Epithelial cell of prostate (primary cell): ENCODE measurements around the gene EEF1AKMT1.

ENCODE experiments used
- DNase-seq: peaks from one replicate; pipeline ENCODE4 v3.0.0-alpha.2; 2011; ENCODE audit warnings: low read depth, low spot score
- H3K27ac ChIP-seq: fragments of 450-650 bp; 2 replicates; pipeline ENCODE4 v1.5.1; 2017; ENCODE audit warnings: mild to moderate bottlenecking

The EEF1AKMT1 gene, protein sequence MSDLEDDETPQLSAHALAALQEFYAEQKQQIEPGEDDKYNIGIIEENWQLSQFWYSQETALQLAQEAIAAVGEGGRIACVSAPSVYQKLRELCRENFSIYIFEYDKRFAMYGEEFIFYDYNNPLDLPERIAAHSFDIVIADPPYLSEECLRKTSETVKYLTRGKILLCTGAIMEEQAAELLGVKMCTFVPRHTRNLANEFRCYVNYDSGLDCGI

DNA sequence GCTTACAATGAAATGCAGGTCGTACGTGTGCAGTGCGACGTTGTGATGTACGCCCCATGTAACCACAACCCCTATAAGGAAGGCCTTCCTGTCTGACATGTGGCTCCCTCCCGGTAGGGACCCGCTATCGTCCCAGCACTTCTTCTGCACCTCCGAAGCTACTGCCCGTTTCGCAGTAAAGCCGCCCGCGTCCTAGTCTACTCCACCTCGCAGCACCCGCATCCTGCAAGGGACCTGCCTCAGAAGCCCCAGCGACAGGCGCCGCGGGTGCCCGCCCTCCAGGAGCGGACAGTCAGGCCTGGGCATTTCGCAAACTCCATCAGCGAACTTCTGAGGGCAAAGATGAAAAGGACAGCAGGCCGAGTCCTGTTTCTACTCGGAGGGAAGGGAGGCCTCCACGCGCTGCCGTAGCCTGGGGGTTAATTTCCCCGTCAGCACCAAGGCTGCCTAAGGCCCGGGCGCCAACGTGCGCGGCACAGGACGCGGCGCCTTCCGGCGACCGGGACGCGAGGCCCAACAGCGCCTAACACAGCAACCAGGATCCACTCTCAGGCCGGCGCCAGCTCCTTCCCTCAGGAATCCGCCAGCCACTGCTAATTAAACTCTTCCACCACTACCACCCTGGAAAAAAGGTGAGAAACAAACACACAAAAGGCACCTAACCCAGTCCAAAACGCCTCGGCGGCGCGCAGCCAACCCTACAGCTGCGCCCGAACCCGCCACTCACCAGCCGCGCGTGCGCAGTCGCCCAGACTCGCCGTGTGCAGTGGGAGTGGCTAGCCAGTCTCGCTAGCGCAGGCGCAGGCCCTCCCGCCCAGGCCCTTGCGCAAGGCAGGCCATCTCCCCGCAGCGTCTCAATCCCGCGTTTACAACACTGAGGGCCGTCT lies at the start of gene EEF1AKMT1:
EEF1AKMT1 (minus strand) TSS at position 768 of the 887 bp plus-strand sequence. CDS start 16,363 bp downstream, outside the sequence.
- H3K27ac ChIP-seq: peak within 1 kb of the TSS; percentile 82
- DNase-seq: peak; percentile 60

DNA sequence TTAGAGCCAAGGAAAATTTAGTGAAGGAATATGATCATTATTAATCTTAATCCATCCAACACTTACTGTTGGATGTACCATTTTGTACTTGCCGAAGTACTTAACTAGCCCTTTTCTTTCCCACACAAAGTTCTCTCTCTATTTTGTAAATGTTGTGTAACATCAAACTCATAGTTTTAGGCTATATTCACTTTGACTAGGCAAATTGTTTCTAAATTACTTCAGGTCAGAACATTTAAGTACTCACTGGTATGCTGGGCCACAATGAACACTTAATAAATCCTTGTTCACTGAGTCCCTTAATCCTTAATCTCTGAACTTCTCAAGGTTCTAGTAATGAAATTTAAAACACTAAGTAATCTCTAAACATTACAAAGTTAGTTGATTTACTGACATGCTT lies 49.3 kb upstream of the EEF1AKMT1 start:
- no peak overlapping the region for H3K27ac ChIP-seq
- DNase-seq: no peak

DNA sequence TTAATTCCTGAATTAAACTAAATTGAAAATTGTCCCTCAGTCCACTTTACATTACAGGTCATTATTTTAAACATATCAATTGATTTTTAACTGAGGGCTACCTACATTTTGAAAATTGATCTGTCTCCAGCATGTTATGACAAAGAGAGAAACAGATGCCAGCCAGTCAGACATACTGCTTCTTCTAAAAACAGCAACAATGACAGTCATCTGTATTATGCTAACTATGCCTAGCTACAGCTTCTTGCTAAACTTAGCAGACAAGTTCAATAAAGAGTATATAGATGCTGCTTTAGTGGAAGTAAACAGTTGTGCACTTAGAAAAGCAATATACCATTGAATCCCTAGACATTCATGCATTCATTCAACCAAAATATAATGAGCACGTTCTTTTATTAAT lies 48.6 kb upstream of the EEF1AKMT1 start:
- DNase-seq: no peak
- no peak overlapping the region for H3K27ac ChIP-seq

DNA sequence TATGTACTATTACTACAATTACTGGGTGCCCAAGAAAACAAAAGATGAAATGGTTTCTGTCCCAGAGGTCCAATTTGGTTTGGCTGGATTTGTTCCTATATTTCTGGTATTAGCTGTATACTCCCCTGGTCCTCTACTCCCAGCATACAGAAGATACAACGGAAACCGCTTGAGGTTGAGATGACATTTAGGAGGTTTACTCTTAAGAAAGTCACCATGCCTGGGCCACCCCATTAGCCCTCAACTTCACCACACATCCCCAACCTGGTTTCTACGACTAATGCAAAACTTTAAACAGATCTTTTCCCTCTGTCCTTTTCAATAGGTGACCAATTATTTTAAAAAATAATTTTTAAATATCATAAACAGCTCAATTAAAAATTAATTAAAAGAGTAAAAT lies 46.0 kb upstream of the EEF1AKMT1 start:
- no peak overlapping the region for H3K27ac ChIP-seq
- DNase-seq: no peak

DNA sequence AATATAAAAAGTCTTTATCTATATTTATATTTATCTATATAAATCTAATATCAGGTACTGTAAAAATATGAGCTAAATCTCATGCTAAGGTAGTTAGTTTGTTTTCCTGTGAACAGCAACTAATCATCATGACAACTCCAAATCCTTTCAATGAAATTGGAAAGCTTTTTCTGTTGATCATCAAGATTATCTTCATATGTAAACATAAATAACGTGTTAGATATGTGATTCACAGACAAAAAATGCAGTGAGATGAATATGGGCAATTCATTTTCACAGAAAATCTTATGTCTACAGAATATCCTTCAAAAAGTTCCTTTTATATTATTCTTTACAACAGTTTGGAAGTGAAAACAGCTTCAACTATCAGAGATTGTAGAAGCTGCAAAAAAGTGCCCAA lies 41.7 kb upstream of the EEF1AKMT1 start:
- no peak for DNase-seq
- H3K27ac ChIP-seq: no peak overlapping the region

DNA sequence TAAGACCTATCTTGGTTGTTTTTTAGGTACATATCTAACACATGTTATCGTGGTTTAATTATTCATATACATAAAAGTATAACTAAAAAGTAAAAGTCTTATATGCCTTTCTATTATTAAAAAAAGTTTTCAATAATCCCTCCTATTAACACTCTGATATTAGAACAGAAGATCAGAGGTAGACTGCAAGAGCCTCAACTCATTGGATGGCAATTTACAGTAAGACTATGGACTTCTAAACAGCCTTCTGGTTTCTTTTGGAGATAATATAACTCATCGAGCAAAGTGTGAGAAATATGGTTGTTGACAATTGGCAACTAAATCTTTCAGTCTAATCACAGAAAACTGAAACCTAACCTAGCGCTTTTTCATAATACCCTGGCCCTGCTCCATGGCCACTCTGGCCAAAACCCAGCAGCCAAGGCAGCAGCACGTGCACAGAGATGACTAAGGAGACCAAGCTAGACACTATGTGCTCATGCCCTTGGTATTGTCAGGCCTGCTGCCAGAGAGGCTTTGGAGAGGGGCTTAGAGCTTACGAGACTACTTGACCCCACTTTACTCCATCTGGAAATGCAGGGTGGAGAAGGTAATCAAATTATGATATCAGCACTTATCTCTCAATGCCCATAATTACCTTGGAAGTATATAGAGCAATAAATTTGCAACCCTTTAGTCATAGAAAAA lies 40.6 kb upstream of the EEF1AKMT1 start:
- peak overlapping the region; percentile 16 for H3K27ac ChIP-seq
- DNase-seq: no peak

DNA sequence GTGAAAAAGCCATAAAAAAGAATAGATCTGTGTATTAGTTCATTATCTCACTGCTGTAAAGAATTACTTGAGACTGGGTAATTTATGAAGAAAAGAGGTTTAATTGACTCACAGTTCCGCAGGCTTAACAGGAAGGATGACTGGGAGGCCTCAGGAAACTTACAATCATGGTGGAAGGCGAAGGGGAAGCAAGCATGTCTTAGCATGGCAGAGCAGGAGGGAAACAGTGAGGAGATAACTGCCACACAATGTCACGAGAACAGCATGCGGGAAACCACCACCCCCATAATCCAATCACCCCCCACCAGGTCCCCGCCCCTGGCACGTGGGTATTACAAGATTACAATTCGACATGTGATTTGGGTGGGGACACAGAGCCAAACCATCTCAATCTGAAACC lies 39.1 kb upstream of the EEF1AKMT1 start:
- DNase-seq: no peak
- H3K27ac ChIP-seq: no peak overlapping the region

DNA sequence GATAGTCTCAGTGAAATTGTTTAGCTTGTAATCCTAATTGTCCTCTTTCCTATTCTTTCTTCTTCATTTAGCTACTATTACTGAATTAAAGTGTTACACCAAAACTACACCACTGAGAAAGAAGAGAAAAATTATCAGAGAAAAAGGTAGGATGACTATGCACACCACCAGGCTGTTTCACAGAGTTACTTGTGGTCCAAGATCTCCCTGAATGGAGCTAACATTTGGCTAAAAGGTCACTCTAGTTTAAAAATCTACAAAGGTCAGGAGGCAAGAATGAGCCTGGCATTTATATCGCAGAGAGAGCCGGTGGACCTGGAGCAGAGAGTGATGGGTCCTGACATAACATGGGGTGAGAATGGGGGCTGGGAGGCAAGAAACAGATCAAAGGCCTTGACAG lies 37.0 kb upstream of the EEF1AKMT1 start:
- DNase-seq: no peak

DNA sequence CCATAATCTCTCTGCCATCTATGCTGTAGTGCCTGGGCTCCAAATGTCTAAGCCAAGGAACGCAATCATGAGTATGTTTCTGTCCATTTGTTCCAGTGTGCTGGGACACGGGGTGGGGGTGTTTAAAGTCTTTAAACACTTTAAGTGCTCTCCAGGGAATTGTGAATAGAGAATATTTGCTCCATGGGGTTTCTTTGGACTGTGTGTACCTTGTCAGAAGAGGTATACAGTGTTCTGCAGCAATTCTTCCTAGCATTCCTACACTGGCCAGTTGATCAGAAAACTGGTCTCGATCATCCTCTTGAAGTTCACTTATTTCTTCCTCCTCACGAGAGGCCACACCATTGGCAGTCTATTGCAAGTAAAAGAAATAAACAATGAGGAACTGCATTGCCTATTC lies 35.1 kb upstream of the EEF1AKMT1 start:
- H3K27ac ChIP-seq: no peak overlapping the region
- DNase-seq: no peak

More for the DNA sequence above, 37.0 kb upstream of the EEF1AKMT1 start:
- no peak overlapping the region for H3K27ac ChIP-seq

DNA sequence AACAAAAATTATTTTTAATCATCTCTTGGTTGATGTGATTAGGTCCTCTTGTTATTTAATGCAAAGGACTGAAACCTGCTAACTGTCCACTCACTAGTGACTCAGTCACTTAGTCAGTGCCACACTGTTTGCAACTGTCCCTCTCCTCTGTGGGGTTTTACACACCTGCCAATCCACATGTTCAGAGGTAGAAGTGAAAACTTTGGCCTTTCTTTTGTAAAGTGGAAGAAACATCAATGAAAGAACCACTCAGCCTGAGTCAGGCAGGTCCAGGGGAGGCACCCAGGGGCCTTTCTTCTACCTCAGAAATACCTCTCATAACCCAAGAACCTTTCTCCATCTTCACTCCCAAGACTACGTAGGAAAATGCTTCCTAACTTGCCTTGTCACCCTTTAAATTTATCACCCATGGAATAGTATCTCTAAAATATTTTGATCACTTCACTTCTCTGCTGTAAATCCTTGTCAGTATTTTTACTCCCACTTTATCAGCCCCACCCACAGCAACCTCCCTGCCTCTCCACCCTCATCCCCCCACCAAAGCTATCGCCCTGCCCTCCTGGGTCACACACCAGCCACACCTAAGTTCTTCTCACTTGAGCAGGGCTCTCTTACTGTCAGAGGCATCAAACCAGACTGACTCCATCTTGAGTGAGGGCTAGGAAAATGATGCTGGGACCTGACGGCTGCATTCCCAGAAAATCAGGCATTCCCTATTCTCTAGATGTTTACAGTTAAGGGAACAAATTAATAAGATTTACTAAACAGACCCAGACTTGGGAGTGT lies 29.6 kb upstream of the EEF1AKMT1 start:
- DNase-seq: no peak
- no peak overlapping the region for H3K27ac ChIP-seq

DNA sequence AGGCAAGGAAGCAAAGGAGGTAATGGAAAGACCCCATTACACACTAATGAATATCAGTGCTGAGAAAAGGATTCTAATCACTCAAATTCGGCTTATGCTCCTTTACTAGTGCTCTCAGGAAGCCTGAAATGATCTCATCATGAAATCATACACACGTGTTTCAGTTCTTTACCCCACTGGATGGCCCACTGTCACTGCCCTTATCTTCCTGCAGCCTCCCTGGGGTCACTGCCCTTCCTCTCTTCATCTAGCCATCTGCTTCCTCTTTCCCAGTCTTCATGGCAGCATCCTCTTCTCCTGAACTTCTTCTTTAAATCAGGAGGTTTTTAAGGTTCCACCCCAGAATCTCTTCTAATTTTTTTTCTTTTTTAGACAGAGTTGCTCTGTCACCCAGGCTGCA lies 27.9 kb upstream of the EEF1AKMT1 start:
- no peak overlapping the region for H3K27ac ChIP-seq
- DNase-seq: no peak

DNA sequence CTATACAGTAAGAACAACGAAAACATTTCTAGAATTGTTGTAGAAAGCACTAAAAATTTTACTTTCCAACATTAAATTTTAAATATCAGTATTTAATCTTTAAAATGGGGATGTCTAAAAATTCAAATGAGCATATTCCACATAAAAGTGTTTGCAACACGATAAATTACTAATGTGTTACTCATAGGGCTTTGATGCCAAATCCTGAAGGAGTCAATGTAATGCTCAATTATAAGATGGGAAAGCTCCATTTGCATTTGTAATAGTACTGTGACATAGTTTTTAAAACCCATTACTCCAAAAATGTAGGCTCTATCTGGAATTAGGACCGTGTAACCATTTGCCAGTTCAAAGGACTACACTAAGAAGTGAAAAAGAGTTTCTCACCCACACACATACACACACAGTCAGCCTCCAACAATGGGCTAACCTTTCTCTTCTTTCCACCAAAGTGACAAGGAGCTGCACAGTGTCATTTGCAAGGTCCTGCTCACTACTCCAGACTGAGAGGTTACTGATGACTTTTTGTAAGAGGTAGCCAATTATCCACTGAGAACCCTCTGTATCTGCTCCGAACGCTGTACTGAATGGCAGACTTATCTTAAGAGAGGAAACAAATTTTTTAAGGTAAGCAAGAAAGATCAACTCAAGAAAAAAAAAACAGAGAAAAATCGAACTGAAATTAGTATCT lies 26.1 kb upstream of the EEF1AKMT1 start:
- no peak overlapping the region for H3K27ac ChIP-seq
- no peak for DNase-seq

DNA sequence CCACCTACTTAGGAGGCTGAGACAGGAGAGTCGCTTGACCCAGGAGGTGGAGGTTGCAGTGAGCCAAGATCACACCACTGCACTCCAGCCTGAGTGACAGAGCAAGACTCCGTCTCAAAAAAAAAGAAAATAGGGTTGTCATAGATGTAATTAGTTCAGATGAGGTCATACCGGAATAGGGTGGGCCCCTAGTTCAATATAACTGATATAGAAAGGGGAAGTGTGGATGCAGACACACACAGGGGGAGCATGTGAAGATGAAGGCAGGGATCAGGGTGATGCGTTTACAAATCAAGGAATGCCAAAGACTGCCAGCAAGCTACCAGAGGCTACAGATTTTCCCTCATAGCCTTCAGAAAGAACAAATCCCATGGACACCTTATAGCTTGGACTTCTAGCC lies 24.3 kb upstream of the EEF1AKMT1 start:
- H3K27ac ChIP-seq: no peak overlapping the region
- no peak for DNase-seq

DNA sequence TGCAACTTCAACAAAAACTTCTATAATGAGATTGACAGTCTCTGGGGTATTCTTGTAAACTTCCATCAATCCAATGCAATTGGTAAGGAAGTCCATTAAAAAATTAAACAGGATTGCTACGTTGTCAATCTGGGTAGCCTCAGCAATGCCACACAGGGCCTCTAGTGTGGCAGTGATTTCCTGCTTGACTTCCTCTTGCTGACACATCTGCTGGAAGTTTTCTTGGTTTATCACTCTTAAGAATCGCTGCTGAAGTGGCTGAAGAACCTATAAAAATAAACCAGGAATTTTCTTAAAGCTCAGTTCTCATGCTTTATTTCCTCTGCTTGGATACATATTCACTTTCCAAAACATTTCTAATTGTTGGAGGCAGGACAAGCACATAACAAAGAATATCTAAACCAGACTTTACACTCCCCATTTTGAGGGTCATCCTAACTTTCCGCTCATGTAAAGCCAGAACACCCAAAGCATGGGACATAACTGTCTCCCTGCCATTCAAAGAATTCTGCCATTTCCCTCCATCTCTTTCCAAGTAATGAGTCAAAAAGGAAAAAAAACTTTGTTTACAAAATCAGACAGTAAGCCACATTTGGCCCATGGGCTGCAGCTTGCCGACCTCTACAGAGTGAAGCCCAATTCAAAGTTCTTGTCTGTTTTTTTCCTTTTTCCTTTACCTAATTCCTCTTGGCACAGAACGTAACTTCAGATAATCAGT lies 23.2 kb upstream of the EEF1AKMT1 start:
- no peak overlapping the region for H3K27ac ChIP-seq
- DNase-seq: no peak

DNA sequence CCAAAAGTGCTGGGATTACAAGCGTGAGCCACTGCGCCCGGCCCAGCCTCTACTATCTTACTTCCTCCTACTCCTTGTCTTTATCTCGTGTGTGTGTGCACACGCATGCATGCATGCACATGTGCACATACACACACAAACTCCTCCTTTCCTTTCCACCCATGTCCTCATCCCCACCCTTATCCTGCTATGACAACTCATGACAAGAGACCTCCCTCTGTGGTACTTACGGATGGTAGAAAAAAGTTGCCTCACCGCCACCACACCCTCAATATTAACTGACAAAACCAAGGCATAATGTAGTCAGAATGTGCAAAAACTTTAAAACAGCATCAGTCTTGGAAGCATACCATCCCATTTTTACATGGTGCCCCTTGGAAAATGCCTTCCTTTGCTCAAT lies 15.9 kb upstream of the EEF1AKMT1 start:
- peak overlapping the region; percentile 21 for H3K27ac ChIP-seq
- no peak for DNase-seq

DNA sequence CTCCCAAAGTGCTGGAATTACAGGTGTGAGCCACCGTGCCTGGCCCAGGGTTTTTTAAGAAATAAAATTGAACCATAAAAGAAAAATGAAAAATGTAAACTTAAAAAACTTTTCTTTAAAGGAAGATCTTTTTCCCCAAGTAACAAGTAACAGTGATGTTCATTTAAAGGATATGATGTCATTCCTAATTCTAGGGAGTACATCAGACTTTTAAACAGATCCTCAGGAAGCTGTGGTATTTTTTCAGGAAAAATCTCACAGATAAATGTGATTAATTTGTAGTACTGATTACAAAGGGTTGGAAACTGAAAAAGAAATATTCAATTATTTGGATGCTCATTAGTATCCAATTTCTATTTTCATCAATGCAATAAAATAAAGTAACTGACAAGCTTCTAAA lies 14.6 kb upstream of the EEF1AKMT1 start:
- no peak for DNase-seq
- H3K27ac ChIP-seq: no peak overlapping the region

DNA sequence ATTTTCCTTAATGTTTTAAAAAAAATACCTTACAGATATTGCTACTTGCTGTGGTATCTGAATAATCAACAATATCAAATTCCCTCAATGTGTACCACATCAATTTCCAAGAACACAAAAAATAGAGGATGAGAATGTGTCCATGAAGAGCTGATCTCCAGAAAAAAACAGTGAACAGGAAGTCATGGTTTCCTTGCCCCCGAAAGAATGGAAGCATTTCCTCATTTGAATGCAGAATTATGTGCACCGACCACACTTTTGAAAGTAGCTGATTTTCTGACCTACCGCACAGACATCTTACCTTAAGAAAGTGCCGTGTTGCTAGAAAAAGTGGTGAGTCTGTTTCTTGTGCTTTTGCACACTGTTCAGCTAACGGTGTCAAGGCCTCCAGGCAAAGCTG lies 13.4 kb upstream of the EEF1AKMT1 start:
- DNase-seq: no peak

DNA sequence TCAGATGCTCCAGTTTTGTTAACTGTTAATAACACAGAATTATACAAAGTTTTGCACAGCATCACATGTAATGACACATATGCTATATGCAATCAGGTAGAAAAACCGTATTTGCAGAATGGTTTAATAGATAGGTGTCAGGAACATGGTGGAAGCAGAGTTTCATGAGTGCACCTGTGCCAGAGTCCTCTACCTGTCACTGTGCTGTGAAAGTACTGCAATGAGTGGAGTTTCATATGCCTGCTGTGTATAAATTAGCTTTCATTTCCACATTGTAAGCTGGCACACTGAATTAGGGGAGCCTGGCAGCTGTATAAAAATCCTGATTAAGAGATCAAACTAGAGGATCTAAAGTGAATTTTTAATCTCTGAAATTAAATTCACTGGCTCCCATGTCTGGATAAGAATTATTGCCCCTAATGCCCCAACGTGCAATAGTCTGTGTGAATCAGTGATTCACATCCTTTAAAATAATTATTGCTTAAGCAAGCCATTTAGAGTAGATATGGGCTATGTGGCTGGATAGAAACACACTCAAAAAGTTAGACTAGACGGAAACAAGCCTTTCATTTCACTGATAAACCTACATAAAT lies 8.5 kb upstream of the EEF1AKMT1 start:
- H3K27ac ChIP-seq: no peak overlapping the region
- no peak for DNase-seq

More for the DNA sequence above, 13.4 kb upstream of the EEF1AKMT1 start:
- no peak overlapping the region for H3K27ac ChIP-seq

DNA sequence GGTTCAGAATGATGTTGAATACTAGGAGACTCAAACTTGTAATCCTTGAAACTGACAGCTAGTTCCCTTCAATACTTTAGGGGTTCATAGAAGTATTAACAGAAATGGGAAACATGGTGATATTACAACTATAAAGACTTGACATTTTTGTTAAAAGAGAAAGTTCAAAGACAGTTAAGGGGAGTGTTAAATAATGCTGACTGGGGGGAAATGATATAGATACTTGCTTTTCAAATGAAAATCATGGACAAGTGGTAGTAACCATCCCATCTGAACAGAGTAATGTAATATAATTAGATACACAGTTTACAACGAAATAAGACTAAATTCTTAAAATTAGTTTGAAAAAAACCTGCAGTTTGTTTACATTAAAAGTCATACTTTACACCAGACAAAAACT lies 6.6 kb upstream of the EEF1AKMT1 start:
- DNase-seq: no peak
- no peak overlapping the region for H3K27ac ChIP-seq
